ENCODE results near the gene ACER2. TPM values are rescaled to one million over a fixed set of nuclear protein-coding genes. Genes with fewer than 3 reads are reported as not detected.

The ACER2 gene
- total and polyA plus RNA-seq, 12 donors: 0.52 to 8.7 (median 3.6) TPM

DNA sequence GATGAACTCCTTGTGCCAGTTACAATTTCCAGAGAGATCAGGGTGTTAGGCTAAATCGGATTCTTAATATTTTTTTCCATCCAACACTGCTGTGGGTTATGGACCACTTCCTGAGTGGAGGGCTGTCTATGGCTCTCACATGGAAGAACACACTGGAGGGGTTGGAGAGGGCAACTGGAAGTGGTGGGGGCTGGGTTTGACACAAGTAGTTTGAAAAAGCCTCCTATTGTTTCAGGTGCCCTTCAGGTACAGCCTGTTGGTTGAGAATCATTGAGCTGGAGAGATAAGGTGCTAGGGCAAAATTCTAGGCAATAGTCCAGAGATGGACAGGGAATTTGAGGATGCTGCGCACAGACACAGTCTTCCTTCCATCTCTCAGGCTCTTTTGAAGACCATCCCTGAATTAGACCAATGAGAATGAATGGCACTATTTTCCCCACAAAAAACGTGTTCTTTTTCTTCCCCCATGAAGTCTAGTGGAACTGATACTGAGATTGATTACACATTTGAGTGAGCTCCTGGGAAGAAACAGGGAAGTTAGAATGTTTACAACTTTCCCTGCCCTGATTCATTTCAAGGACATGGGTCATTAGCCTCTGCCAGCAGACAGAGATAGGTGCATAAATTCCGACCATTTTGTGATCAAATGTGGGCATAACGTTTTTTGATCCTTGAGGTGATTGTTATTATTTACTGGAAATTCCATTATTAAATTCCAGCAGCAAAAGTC lies 87.7 kb downstream of the ACER2 start:
- Histone ChIP-seq H3K9me3 (peaks cover 0 to 8% (median 0%) of the 10 kb centered on the region in 11 donors), H3K4me3 (no peak overlapping the region), H3K27ac (peak overlapping the region in 1 of 10 donors; percentile 15), H3K4me1 (peaks cover 0 to 20% (median 11%) of the 10 kb centered on the region in 9 donors), H3K27me3 (peaks cover 0 to 9% (median 0%) of the 10 kb centered on the region in 7 donors), H3K36me3 (no peaks in the 10 kb centered on the region)
- no peak for TF ChIP-seq CTCF (IDR thresholded peaks at IDR 0.05)
- intact Hi-C loops (cut with DNase I): loop anchor here in 2 of 10 donors (10.0 kb wide), 2 partner anchors 158 to 428 kb away; no protein-coding TSS in a partner anchor
- DNase-seq (no peak), ATAC-seq (no peak)
- WGBS, 2 donors: 66 to 76% methylated on average over 5 of the region's 5 CpGs

DNA sequence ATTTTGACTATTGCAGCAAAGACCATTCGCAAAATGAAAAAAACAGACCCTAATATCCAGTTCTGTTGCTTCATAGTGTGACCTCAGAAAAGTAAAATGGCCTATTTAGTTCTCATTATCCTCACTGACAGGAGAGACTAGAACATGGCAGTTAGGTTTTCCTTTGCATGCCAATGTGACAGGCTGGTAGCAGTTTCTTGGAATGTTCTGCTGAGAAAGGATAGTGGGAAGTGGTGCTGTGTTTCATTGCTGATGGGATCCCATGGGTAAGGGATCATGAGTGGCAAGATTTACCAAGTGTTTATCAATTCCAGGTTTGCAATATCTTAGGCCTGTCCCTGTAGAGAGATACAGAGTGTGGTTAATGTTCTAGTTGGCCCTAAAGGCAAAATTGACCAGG lies 88.5 kb downstream of the ACER2 start:
- DNase-seq: no peak
- Histone ChIP-seq H3K27ac (peak overlapping the region in 1 of 10 donors; percentile 9), H3K36me3 (no peaks in the 10 kb centered on the region), H3K4me3 (no peak overlapping the region), H3K27me3 (peaks cover 0 to 9% (median 0%) of the 10 kb centered on the region in 7 donors), H3K4me1 (peaks cover 0 to 18% (median 11%) of the 10 kb centered on the region in 9 donors), H3K9me3 (peaks cover 0 to 8% (median 0%) of the 10 kb centered on the region in 11 donors)
- TF ChIP-seq CTCF (IDR thresholded peaks at IDR 0.05): no peak
- WGBS, 2 donors: 91 to 94% methylated on average over 1 of the region's 1 CpG
- no peak for ATAC-seq
- intact Hi-C loops (cut with DNase I): loop anchor here in 2 of 10 donors (10.0 kb wide), 2 partner anchors 158 to 428 kb away; no protein-coding TSS in a partner anchor

DNA sequence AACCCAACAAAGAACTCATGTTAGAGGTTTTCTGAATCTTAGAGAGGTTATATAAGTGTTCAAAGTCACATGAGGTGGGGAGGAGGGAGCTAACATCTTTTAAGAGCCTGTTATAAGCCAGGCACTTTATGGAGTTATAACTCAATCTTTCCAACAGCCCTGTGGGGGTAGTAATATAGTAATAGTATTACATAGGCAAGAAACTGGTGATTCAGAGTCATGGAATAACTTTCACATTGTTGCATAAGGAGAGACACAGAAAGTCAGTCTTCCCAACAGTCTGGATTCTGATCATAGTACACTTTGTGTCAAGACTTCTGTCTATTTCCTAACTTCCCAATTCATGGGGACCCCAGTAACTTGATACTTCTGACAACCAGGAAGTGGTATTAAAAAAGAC lies 89.2 kb downstream of the ACER2 start:
- Histone ChIP-seq H3K27me3 (peaks cover 0 to 9% (median 0%) of the 10 kb centered on the region in 7 donors), H3K4me3 (no peak overlapping the region), H3K36me3 (no peaks in the 10 kb centered on the region), H3K4me1 (peaks cover 0 to 11% (median 6%) of the 10 kb centered on the region in 9 donors), H3K9me3 (peaks cover 0 to 8% (median 0%) of the 10 kb centered on the region in 11 donors), H3K27ac (peak overlapping the region in 1 of 10 donors; percentile 52)
- intact Hi-C loops (cut with DNase I): loop anchor here in 2 of 10 donors (10.0 kb wide), 2 partner anchors 157 to 427 kb away; no protein-coding TSS in a partner anchor
- no peak for DNase-seq
- ATAC-seq: peak in 1 of 8 donors; percentile 38
- no peak for TF ChIP-seq CTCF (IDR thresholded peaks at IDR 0.05)

Other genes starting within 250 kb of the ACER2 start
- gene DENND4C, start 178.3 kb upstream of the ACER2 start, total RNA-seq: 10 to 100 TPM; 21.7 to 28.3 (median 23.8) TPM
- gene DENND4C, start 178.3 kb upstream of the ACER2 start, polyA plus RNA-seq: 1 to 10 TPM; 5.4 to 6.4 TPM
- 1,000 to 10,000 TPM in 2 of 10 donors, 100 to 1,000 TPM in 8; 741 to 1,132 (median 846) TPM for gene RPS6, start 28.8 kb upstream of the ACER2 start, total RNA-seq
- 1,000 to 10,000 TPM; 1,705 to 2,340 TPM for gene RPS6, start 28.8 kb upstream of the ACER2 start, polyA plus RNA-seq